SK-N-MC (cell line): ENCODE data around the gene KRTAP5-7.
"Not testable (repeated sequence)": the region's sequence is repeated elsewhere in the genome, so short reads cannot be mapped to it uniquely, and the experiment has no call there.

Source experiments
- EZH2 ChIP-seq: fragments of 200-600 bp; sonication (generic); IDR thresholded peaks from one replicate; pipeline ENCODE4 v1.6.1; 2017; ENCODE audit warnings: antibody characterized with exemption
- POLR2AphosphoS5 ChIP-seq: IDR thresholded peaks from 2 replicates; pipeline ENCODE4 v1.6.1; 2012; ENCODE audit warnings: mild to moderate bottlenecking, low read depth, low read length, borderline replicate concordance

GRCh38 chr11:71539971-71540370 is 12.9 kb downstream of the KRTAP5-7 start:
- not testable (repeated sequence) for TF ChIP-seq EZH2, POLR2AphosphoS5
